GM19468 (cell line): Measurements from ENCODE around the gene GK.
A peak's percentile ranks its signal among the peaks of the same experiment; 100 is the strongest.
"Not testable (repeated sequence)": the region's sequence is repeated elsewhere in the genome, so short reads cannot be mapped to it uniquely, and the experiment has no call there.

ENCODE experiments used
- ATAC-seq: cut with Tn5 transposase; IDR thresholded peaks from one replicate; pipeline ENCODE4 v1.9.1; 2021; ENCODE audit warnings: mild to moderate bottlenecking, moderate library complexity, moderate number of reproducible peaks; ENCODE audit not compliant: unreplicated experiment; ENCODE audit errors: extremely low read depth

The GK gene

GRCh38 chrX:30652527-30653414, 452 bp upstream of the GK start:
- ATAC-seq = peak; percentile 85

- ATAC-seq = not testable (repeated sequence)
Measured at GRCh38 chrX:30654386-30654785, 1.2 kb downstream of the GK start.

GRCh38 chrX:30654989-30655607, 1.9 kb downstream of the GK start:
- no peak for ATAC-seq

- no peak for ATAC-seq
Measured at GRCh38 chrX:30655991-30656390, 2.8 kb downstream of the GK start.

GRCh38 chrX:30657196-30658161, 4.3 kb downstream of the GK start:
- ATAC-seq = no peak

- no peak for ATAC-seq
Measured at GRCh38 chrX:30659421-30659820, 6.2 kb downstream of the GK start.

- no peak for ATAC-seq
Measured at GRCh38 chrX:30661228-30661627, 8.0 kb downstream of the GK start.

- no peak for ATAC-seq
Measured at GRCh38 chrX:30663322-30663721, 10.1 kb downstream of the GK start.

GRCh38 chrX:30665471-30665870, 12.2 kb downstream of the GK start:
- no peak for ATAC-seq

- ATAC-seq = no peak
Measured at GRCh38 chrX:30666094-30666493, 12.9 kb downstream of the GK start.

- ATAC-seq = no peak
Measured at GRCh38 chrX:30668581-30668980, 15.4 kb downstream of the GK start.

- ATAC-seq = not testable (repeated sequence)
Measured at GRCh38 chrX:30671189-30671588, 18.0 kb downstream of the GK start.

GRCh38 chrX:30673127-30673796, 20.0 kb downstream of the GK start:
- no peak for ATAC-seq

- no peak for ATAC-seq
Measured at GRCh38 chrX:30673884-30674598, 20.8 kb downstream of the GK start.

GRCh38 chrX:30674799-30675198, 21.6 kb downstream of the GK start:
- no peak for ATAC-seq

- no peak for ATAC-seq
Measured at GRCh38 chrX:30679369-30679768, 26.1 kb downstream of the GK start.

- no peak for ATAC-seq
Measured at GRCh38 chrX:30680618-30681017, 27.4 kb downstream of the GK start.

- ATAC-seq = no peak
Measured at GRCh38 chrX:30688641-30689040, 35.4 kb downstream of the GK start.

- ATAC-seq = no peak
Measured at GRCh38 chrX:30689116-30689515, 35.9 kb downstream of the GK start.
